NCI-H2171 treated with DMSO at 0.1 percent for 48 hours (cell line): Measurements from ENCODE around the gene ZW10.
A peak's percentile ranks its signal among the peaks of the same experiment; 100 is the strongest.

Experiments
- DNase-seq: peaks from one replicate; lab custom pipeline; 2025; lab: John Stamatoyannopoulos, UW

Gene ZW10

GRCh38 chr11:113698515-113698914 lies 75.0 kb downstream of the ZW10 start:
- DNase-seq = peak; percentile 61

DNA sequence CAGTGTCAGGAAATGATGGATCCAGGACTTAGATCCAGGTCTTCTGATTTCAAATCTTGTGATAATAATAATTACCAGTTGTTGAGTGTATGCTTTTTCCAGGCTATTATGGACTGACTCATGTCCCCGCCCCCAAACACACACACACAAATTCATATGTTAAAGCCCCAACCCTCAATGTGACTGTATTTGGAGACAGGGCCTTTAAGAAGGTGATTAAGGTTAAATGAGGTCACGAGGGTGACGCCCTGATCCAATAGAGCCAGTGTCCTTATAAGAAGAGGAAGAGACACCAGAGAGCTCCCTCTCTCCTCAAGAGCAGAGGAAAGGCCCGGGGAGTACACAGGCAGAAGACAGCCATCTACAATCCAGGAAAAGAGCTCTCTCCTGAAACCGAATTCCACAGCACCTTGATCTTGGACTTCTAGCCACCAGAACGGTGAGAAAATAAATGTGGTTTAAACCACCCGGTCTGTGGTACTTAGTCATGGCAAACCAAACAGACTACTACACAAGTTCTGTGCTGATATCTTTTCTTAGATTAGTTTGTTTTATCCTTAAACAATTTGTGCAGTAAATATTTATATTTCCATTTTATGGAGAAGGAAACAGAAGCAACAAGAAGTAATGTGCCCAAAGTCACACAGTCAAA lies 75.6 kb downstream of the ZW10 start:
- no peak for DNase-seq

- no peak for DNase-seq
Observed at GRCh38 chr11:113697111-113697510, 76.4 kb downstream of the ZW10 start.

DNA sequence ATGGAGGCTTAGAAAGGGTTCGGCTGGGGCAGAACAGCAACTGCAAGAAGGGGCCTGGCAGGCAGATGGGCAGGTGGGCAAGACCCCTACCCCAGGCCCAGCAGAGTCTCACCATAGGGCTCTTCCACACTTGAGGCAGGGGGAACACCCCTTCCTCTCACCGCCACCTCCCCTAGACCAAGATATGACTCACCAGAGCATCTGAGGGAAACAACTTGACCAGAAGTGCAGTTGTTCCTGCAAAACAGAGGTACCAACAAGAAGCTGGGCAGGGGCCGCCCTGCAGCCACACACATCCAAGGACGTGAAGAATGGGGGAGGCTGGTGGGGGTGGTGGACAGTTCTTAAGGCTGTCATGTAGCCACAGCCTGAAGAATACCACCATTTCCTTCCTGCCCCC lies 78.3 kb downstream of the ZW10 start:
- no peak for DNase-seq

DNA sequence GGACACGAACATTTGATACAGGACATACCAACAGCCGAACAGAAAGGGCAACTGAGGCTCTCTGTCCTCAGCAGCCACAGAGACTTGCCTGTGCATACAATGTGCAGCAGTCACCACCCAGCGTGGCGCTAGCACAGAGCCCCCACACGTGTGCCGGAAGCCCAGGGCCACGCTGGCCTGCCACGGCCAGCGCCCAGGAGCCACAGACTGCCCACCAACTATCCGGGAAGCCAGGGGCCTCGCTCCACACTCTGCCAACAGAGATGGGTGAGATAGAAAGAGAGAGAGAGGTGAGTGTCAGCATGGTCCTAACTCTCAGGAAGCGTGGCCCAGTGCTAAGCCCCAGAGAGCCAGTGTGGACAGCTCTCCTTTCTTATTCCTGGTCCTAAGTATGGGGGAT lies 79.1 kb downstream of the ZW10 start:
- DNase-seq = no peak

GRCh38 chr11:113693030-113693429 lies 80.5 kb downstream of the ZW10 start:
- no peak for DNase-seq

DNA sequence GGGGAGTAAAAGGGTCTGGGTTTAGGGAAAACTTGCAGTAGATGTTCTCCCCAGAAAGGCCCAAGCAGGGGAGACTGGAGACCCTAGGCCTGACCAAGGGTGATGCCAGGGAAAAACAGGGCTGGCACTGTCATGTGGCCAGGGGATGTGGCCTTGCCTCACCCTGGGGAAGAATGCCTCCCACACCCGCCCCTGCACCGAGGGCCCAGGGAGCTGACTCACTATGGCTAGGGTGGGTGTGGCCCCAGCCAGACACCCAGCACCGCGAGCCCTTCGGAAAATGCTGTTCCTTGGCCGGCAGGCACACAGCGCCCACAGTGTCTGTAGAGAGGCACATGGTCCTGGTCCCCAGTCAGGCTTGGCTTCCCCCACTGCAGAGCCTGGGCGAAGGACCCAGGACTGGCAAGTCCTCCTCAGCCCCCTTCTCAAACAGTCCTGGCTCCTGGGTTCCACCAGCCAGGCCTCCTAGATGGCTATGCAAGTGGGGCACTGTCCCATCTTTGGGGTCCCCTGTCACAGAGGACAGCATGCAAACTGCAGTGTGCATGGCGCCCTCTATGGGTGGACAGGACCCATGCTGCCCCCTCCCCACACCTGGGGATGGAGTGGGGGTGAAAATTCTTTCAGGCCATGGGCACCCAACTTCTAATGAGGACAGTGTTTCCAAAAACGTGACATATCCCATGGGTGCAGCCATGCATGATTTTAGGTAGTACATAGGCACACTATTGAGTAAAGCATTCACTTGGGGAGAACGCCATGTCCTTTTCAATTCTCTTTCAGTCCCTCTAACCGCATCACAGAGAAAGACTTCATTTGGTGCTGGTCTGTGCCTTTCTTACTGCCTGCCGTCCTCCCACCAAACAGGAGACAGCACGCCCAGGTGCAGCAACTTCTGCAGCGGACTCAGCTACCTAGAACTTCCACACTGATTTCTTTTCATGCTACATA lies 82.6 kb downstream of the ZW10 start:
- DNase-seq = no peak

DNA sequence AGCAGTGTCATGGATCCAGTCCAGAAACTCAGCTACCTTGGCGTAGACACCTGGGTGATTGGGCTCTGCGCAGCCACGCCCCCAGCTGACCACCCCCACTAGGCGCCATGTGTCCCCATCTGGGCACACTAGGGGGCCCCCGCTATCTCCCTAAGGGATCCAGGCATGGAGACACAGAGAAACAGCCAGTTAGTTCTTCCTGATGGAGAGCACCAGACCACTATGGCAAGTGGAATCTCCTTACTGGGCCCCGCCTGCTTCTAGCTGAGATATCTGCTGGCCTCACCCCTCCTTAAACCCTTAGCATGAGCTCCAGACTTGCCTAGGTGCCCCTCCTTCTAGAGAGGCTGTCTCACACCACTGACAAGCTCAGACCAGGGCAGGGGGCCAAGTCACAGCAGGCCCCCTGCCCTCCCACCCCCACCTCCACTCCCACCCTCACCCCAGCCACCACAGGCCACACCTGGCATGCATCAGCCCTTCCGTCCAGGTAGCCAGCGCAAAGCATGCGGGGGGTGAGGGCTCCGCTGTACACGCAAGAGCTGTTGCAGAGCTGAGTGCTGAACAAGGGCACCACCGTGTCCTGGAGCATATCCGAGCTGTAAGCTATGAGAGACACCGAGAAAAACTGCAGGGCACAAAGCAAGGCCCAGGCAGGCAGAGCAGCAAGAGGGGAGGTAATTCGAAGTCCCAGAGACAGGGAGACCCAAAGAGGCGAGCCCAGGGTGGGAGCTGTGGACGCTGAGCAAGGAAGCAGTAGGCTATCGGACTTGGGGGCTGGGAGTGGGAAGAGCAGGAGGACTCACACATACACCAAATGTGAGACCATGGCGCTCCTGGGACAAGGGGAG lies 83.5 kb downstream of the ZW10 start:
- DNase-seq = no peak

GRCh38 chr11:113685654-113686359 lies 87.7 kb downstream of the ZW10 start:
- DNase-seq = no peak

GRCh38 chr11:113684496-113684895 lies 89.0 kb downstream of the ZW10 start:
- DNase-seq = no peak

DNA sequence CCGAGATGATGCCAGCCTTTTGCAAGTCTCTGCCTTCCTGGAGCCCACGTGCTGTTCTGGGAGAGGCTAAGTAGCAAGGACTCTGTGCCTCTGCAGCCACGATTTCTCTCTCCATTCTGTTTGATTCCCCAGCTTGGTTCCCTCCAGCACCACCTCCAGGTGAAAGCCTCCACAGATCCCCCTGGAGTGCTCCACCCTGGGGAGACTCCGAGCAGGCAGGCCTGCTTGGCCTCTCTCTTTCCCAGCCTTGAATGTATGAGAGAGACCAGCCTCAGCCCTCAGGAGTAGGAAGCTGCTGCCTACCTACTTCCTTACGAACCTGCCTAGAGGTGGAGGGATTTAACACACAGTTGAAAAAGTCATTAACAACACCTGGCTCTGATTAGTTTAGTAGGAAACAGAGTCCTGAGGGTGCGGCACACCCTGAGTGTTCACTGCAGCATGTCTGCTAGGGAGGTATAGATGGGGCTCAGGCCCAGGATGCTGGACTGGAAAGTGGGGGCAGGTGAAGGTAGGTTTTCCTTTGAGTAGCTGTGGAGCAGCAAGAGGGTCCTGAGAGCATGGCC lies 89.9 kb downstream of the ZW10 start:
- no peak for DNase-seq
